Measurements from ENCODE around the gene APLNR. TPM values are rescaled to one million over a fixed set of nuclear protein-coding genes. Genes with fewer than 3 reads are reported as not detected.

APLNR gene
- total RNA-seq, 1 donor from 2014 or later, result 1.6 TPM

DNA sequence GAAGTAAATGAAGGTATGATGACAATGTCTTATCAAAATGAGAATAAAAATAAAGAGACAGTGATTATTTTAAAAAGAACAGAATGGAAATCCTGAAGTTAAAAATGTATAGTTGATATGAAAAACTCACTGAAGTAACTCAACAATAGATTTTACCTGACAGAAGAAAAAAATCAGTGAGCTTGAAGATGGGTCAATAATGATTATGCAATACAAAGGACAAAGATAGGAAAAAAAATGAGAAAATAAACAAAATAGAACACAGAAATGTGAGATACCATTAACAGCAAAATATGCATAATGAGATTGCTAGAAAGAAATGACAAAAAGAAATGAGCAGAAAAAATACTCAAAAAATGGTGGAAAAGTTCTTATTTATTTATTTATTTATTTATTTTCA, 19.1 kb upstream of the APLNR start:
- H3K4me2 ChIP-seq, result no peak overlapping the region
- Mint-ChIP-seq H3K9me3 (peaks cover 14% of the 10 kb centered on the region), H3K27me3 (ENCODE audit: insufficient read depth, low read depth) (peaks cover 2% of the 10 kb centered on the region), H3K4me1 (peaks cover 8% of the 10 kb centered on the region), H3K4me3 (no peak overlapping the region), H3K36me3 (no peaks in the 10 kb centered on the region), H3K27ac (no peak overlapping the region)
- no peaks in the 10 kb centered on the region for H3K79me2 ChIP-seq (ENCODE audit: low read depth)
- H3K27me3 ChIP-seq, result no peaks in the 10 kb centered on the region
- no peak overlapping the region for H3K9ac ChIP-seq
- no peaks in the 10 kb centered on the region for H3F3A ChIP-seq (ENCODE audit: low read depth)
- H3K4me1 ChIP-seq, result no peaks in the 10 kb centered on the region
- H3K27ac ChIP-seq, result no peak overlapping the region
- no peak overlapping the region for H3K4me3 ChIP-seq
- DNase-seq (ENCODE audit: low spot score), result no peak
- H3K36me3 ChIP-seq, result no peaks in the 10 kb centered on the region
- H2AFZ ChIP-seq (replicated peaks), result no peak overlapping the region
- no peaks in the 10 kb centered on the region for H3K9me3 ChIP-seq (ENCODE audit: low read depth)
- TF ChIP-seq EZH2 (IDR thresholded peaks at IDR 0.05), result no peak
- no peak for TF ChIP-seq EZH2phosphoT487 (IDR thresholded peaks at IDR 0.05)
- TF ChIP-seq, protein P1, sequence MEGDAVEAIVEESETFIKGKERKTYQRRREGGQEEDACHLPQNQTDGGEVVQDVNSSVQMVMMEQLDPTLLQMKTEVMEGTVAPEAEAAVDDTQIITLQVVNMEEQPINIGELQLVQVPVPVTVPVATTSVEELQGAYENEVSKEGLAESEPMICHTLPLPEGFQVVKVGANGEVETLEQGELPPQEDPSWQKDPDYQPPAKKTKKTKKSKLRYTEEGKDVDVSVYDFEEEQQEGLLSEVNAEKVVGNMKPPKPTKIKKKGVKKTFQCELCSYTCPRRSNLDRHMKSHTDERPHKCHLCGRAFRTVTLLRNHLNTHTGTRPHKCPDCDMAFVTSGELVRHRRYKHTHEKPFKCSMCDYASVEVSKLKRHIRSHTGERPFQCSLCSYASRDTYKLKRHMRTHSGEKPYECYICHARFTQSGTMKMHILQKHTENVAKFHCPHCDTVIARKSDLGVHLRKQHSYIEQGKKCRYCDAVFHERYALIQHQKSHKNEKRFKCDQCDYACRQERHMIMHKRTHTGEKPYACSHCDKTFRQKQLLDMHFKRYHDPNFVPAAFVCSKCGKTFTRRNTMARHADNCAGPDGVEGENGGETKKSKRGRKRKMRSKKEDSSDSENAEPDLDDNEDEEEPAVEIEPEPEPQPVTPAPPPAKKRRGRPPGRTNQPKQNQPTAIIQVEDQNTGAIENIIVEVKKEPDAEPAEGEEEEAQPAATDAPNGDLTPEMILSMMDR (IDR thresholded peaks at IDR 0.05), result no peak
- H4K20me1 ChIP-seq (ENCODE audit: low read depth), result no peaks in the 10 kb centered on the region

- Mint-ChIP-seq H3K36me3 (no peaks in the 10 kb centered on the region), H3K4me1 (peaks cover 8% of the 10 kb centered on the region), H3K27me3 (ENCODE audit: insufficient read depth, low read depth) (peaks cover 2% of the 10 kb centered on the region), H3K4me3 (no peak overlapping the region), H3K9me3 (peaks cover 14% of the 10 kb centered on the region), H3K27ac (no peak overlapping the region)
- Histone ChIP-seq H3K9ac (no peak overlapping the region), H3K27me3 (no peaks in the 10 kb centered on the region), H4K20me1 (ENCODE audit: low read depth) (no peaks in the 10 kb centered on the region), H3K36me3 (no peaks in the 10 kb centered on the region), H3K27ac (no peak overlapping the region), H2AFZ (replicated peaks) (no peak overlapping the region), H3F3A (ENCODE audit: low read depth) (no peaks in the 10 kb centered on the region), H3K9me3 (ENCODE audit: low read depth) (no peaks in the 10 kb centered on the region), H3K79me2 (ENCODE audit: low read depth) (no peaks in the 10 kb centered on the region), H3K4me3 (no peak overlapping the region), H3K4me2 (no peak overlapping the region), H3K4me1 (no peaks in the 10 kb centered on the region)
- DNase-seq (ENCODE audit: low spot score), result no peak
- TF ChIP-seq EZH2phosphoT487 (IDR thresholded peaks at IDR 0.05), result no peak
- no peak for TF ChIP-seq EZH2 (IDR thresholded peaks at IDR 0.05)
- TF ChIP-seq, protein P1 (IDR thresholded peaks at IDR 0.05), result no peak
Observed at GRCh38 chr11:57255618-57256017, 18.6 kb upstream of the APLNR start.

DNA sequence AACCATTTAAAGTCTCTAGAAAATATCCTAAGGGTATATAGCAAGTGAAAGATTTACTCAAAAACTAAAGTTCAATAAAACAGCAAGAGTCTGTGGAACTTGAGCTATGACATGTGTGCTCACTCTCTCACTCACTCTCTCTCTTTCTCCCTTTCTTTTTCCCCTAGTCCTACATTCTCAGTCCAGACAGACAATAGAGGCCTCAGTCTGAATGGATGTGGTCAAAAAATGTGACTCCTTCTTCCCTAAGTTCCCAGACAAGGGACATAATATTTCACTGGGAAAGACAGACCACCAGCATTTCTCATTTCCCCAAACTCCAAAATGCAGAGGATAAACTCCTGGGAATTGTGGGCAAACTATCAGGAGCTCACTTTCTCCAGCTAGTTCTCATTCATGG, 17.6 kb upstream of the APLNR start:
- TF ChIP-seq EZH2phosphoT487 (IDR thresholded peaks at IDR 0.05) (no peak), EZH2 (IDR thresholded peaks at IDR 0.05) (no peak)
- TF ChIP-seq, protein P1 (IDR thresholded peaks at IDR 0.05), result no peak
- H2AFZ ChIP-seq (replicated peaks), result no peak overlapping the region
- no peak overlapping the region for H3K4me3 ChIP-seq
- Mint-ChIP-seq H3K4me1 (peaks cover 12% of the 10 kb centered on the region), H3K36me3 (no peaks in the 10 kb centered on the region), H3K9me3 (peaks cover 14% of the 10 kb centered on the region), H3K27ac (no peak overlapping the region), H3K4me3 (no peak overlapping the region), H3K27me3 (ENCODE audit: insufficient read depth, low read depth) (peaks cover 3% of the 10 kb centered on the region)
- H3F3A ChIP-seq (ENCODE audit: low read depth), result no peaks in the 10 kb centered on the region
- no peaks in the 10 kb centered on the region for H3K27me3 ChIP-seq
- H3K27ac ChIP-seq, result no peak overlapping the region
- H4K20me1 ChIP-seq (ENCODE audit: low read depth), result no peaks in the 10 kb centered on the region
- H3K9ac ChIP-seq, result no peak overlapping the region
- H3K36me3 ChIP-seq, result no peaks in the 10 kb centered on the region
- H3K4me1 ChIP-seq, result no peaks in the 10 kb centered on the region
- no peaks in the 10 kb centered on the region for H3K9me3 ChIP-seq (ENCODE audit: low read depth)
- no peak for DNase-seq (ENCODE audit: low spot score)
- no peaks in the 10 kb centered on the region for H3K79me2 ChIP-seq (ENCODE audit: low read depth)
- no peak overlapping the region for H3K4me2 ChIP-seq

Measured in neural progenitor cell (in vitro differentiated cells).